IMR-90 (cell line): ENCODE results near the gene SLC1A7. TPM values are rescaled to one million over a fixed set of nuclear protein-coding genes. Genes with fewer than 3 reads are reported as not detected.

ENCODE experiments used
- ATAC-seq: fragments of 200-7000 bp; cut with Tn5 transposase; 2 replicates; pipeline ENCODE4 v1.9.1; 2020; ENCODE audit warnings: low read depth, mild to moderate bottlenecking, moderate library complexity
- BruUV-seq: library from RNA; stranded (reverse); fragments of 400-500 nt; replicated peaks from 2 replicates; lab custom pipeline; 2021; lab: Mats Ljungman, UMichigan
- CTCF ChIA-PET: fragments of 300-600 bp; formaldehyde crosslinking; extraction: SDS; loops from one replicate; lab custom pipeline; 2021; ENCODE audit warnings: antibody characterized with exemption; lab: Yijun Ruan, JAX
- POLR2A ChIA-PET: fragments of 300-600 bp; sonication (Branson Sonifier 250); formaldehyde crosslinking; loops from one replicate; lab custom pipeline; 2022; ENCODE audit warnings: antibody characterized with exemption; ENCODE audit not compliant: unreplicated experiment; lab: Charles Lee
- DNase-seq: peaks from one replicate; pipeline ENCODE4 v3.0.0; 2013
- H2AFZ ChIP-seq: replicated peaks from 2 replicates; pipeline ENCODE3; 2013; ENCODE audit warnings: low read length, mild to moderate bottlenecking; ENCODE audit not compliant: poor library complexity
- H2AK5ac ChIP-seq: 2 replicates; pipeline ENCODE4 v1.6.1; 2013; ENCODE audit warnings: low read depth, low read length, inconsistent platforms
- H2AK9ac ChIP-seq: replicated peaks from 2 replicates; pipeline ENCODE3; 2013; ENCODE audit warnings: mild to moderate bottlenecking, low read depth, low read length, moderate library complexity; ENCODE audit not compliant: poor library complexity
- H2BK120ac ChIP-seq: 2 replicates; pipeline ENCODE4 v1.6.1; 2013; ENCODE audit warnings: low read depth, low read length, inconsistent platforms
- H2BK15ac ChIP-seq: 3 replicates; pipeline ENCODE4 v1.6.1; 2013; ENCODE audit warnings: low read depth, low read length, inconsistent platforms
- H2BK20ac ChIP-seq: 2 replicates; pipeline ENCODE4 v1.6.1; 2013; ENCODE audit warnings: low read depth, mild to moderate bottlenecking, inconsistent platforms, low read length, moderate library complexity
- H2BK5ac ChIP-seq: 2 replicates; pipeline ENCODE4 v1.6.1; 2013; ENCODE audit warnings: mild to moderate bottlenecking, low read depth, low read length, inconsistent platforms; ENCODE audit not compliant: poor library complexity, severe bottlenecking
- H3K14ac ChIP-seq: replicated peaks from 2 replicates; pipeline ENCODE4 v1.6.1; 2013; ENCODE audit warnings: low read depth, low read length, inconsistent platforms
- H3K18ac ChIP-seq: 2 replicates; pipeline ENCODE4 v1.6.1; 2013; ENCODE audit warnings: low read depth, low read length, control low read depth
- H3K23ac ChIP-seq: 2 replicates; pipeline ENCODE4 v1.6.1; 2013; ENCODE audit warnings: low read depth, low read length, inconsistent platforms
- H3K27ac ChIP-seq: 2 replicates; pipeline ENCODE4 v1.5.1; 2013; ENCODE audit warnings: mild to moderate bottlenecking, control low read depth, low read length; ENCODE audit not compliant: insufficient read depth
- H3K27me3 ChIP-seq: 2 replicates; pipeline ENCODE4 v1.6.1; 2013; ENCODE audit warnings: low read length; ENCODE audit not compliant: control insufficient read depth, insufficient read depth
- H3K36me3 ChIP-seq: 2 replicates; pipeline ENCODE4 v1.6.1; 2013; ENCODE audit warnings: low read length, mixed read lengths; ENCODE audit not compliant: control insufficient read depth, insufficient read depth
- H3K4ac ChIP-seq: 2 replicates; pipeline ENCODE4 v1.6.1; 2013; ENCODE audit warnings: low read depth, low read length, inconsistent platforms
- H3K4me1 ChIP-seq: 2 replicates; pipeline ENCODE4 v1.6.1; 2013; ENCODE audit warnings: low read length, mixed read lengths; ENCODE audit not compliant: control insufficient read depth, insufficient read depth
- H3K4me2 ChIP-seq: 2 replicates; pipeline ENCODE4 v1.6.1; 2013; ENCODE audit warnings: low read depth, mild to moderate bottlenecking, control low read depth, low read length, moderate library complexity
- H3K4me3 ChIP-seq: 2 replicates; pipeline ENCODE4 v1.5.1; 2013; ENCODE audit warnings: low read depth, mild to moderate bottlenecking, control low read depth, low read length, moderate library complexity; ENCODE audit not compliant: insufficient read depth
- H3K56ac ChIP-seq: 2 replicates; pipeline ENCODE4 v1.6.1; 2013; ENCODE audit warnings: low read length, inconsistent platforms; ENCODE audit not compliant: insufficient read depth; ENCODE audit errors: extremely low read depth
- H3K79me1 ChIP-seq, 2 experiments: 2 replicates each; pipeline ENCODE4 v1.6.1; 2013; ENCODE audit warnings: low read length in 2 of 2, inconsistent platforms in 1 of 2, low read depth in 1 of 2
- H3K9ac ChIP-seq: 2 replicates; pipeline ENCODE4 v1.6.1; 2013; ENCODE audit warnings: low read depth, low read length, control low read depth
- H3K9me1 ChIP-seq: 2 replicates; pipeline ENCODE4 v1.6.1; 2013; ENCODE audit warnings: low read length, inconsistent platforms; ENCODE audit not compliant: insufficient read depth
- H3K9me3 ChIP-seq: 2 replicates; pipeline ENCODE4 v1.6.1; 2013; ENCODE audit warnings: low read length; ENCODE audit not compliant: control insufficient read depth, insufficient read depth
- H4K20me1 ChIP-seq: 2 replicates; pipeline ENCODE4 v1.6.1; 2013; ENCODE audit warnings: low read length, inconsistent platforms; ENCODE audit not compliant: insufficient read depth
- H4K5ac ChIP-seq: 2 replicates; pipeline ENCODE4 v1.6.1; 2013; ENCODE audit warnings: mild to moderate bottlenecking, low read depth, low read length, control low read depth
- H4K8ac ChIP-seq, 2 experiments: 2 replicates each; pipeline ENCODE4 v1.6.1; 2013; ENCODE audit warnings: low read depth in 2 of 2, low read length in 2 of 2, control low read depth in 1 of 2, inconsistent platforms in 1 of 2
- H4K91ac ChIP-seq: 2 replicates; pipeline ENCODE4 v1.6.1; 2013; ENCODE audit warnings: low read depth, low read length, inconsistent platforms; ENCODE audit not compliant: insufficient read depth
- BHLHE40 ChIP-seq: fragments of 150-350 bp; IDR thresholded peaks from 2 replicates; pipeline ENCODE4 v1.6.1; 2016; ENCODE audit warnings: mild to moderate bottlenecking, low read depth, low read length
- CEBPB ChIP-seq: IDR thresholded peaks from 2 replicates; pipeline ENCODE4 v1.6.1; 2012; ENCODE audit warnings: low read depth, low read length, improper control_type of control experiment
- CHD1 ChIP-seq: IDR thresholded peaks from 2 replicates; pipeline ENCODE4 v1.6.1; 2012; ENCODE audit warnings: low read depth, low read length, improper control_type of control experiment
- CTCF ChIP-seq: conservative IDR thresholded peaks from 2 replicates; pipeline ENCODE4 v1.5.1; 2012; ENCODE audit warnings: mild to moderate bottlenecking, low read depth, low read length, improper control_type of control experiment
- FOS ChIP-seq: fragments of 150-350 bp; IDR thresholded peaks from 2 replicates; pipeline ENCODE4 v1.6.1; 2016; ENCODE audit warnings: low read depth, low read length
- MAZ ChIP-seq: IDR thresholded peaks from 2 replicates; pipeline ENCODE4 v1.6.1; 2012; ENCODE audit warnings: low read depth, mild to moderate bottlenecking, low read length, improper control_type of control experiment, moderate library complexity, borderline replicate concordance
- RAD21 ChIP-seq: IDR thresholded peaks from 2 replicates; pipeline ENCODE4 v1.6.1; 2012; ENCODE audit warnings: low read length, improper control_type of control experiment
- RCOR1 ChIP-seq: IDR thresholded peaks from 2 replicates; pipeline ENCODE4 v1.6.1; 2012; ENCODE audit warnings: mild to moderate bottlenecking, low read length, improper control_type of control experiment; ENCODE audit not compliant: insufficient replicate concordance
- WGBS, 2 experiments: methylation state at CpG; one replicate each; pipeline versions ENCODE4 v1.1.5 to v1.1.7; 2013; ENCODE audit warnings: missing lambda C conversion rate in 2 of 2; ENCODE audit not compliant: insufficient read length in 1 of 2; ENCODE audit errors: extremely low coverage in 2 of 2; 5-methylcytosine and 5-hydroxymethylcytosine counted together
- dilution Hi-C: fragments of 300-500 bp; cut with HindIII; formaldehyde crosslinking; loops from one replicate; pipeline ENCODE4 v1.14.3; 2018; ENCODE audit warnings: low sequenced_read_pairs; ENCODE audit not compliant: unreplicated experiment
- in situ Hi-C: fragments of 300-500 bp; cut with MboI; formaldehyde crosslinking; loops from 3 replicates; pipeline ENCODE4 v1.14.3; 2019; ENCODE audit warnings: low sequenced_read_pairs, inconsistent platforms, mixed read lengths
- intact Hi-C: fragments of 100-400 bp; cut with micrococcal nuclease; formaldehyde crosslinking; loops from 2 replicates; pipeline ENCODE4 v1.10.0; 2022
- polyA plus RNA-seq, 3 experiments: library from polyadenylated mRNA; depleted of rRNA; stranded (reverse); fragments of >200 nt; gene quantifications; 2 replicates each; pipeline ENCODE4 v1.2.3, GENCODE V29; 2012; ENCODE audit warnings: low replicate concordance in 1 of 3
- total RNA-seq: library from RNA; depleted of rRNA; stranded (reverse); fragments of >200 nt; gene quantifications from 2 replicates; pipeline ENCODE4 v1.2.3, GENCODE V29; 2012
- TF ChIP-seq, protein P1 (sequence below): fragments of 150-350 bp; IDR thresholded peaks from 2 replicates; pipeline ENCODE4 v1.6.1; 2017; ENCODE audit warnings: mild to moderate bottlenecking, antibody characterized with exemption, low read length, low read depth

SLC1A7 gene
- total and polyA plus RNA-seq, 2 of the 4 experiments (the other 2 are of a cell fraction), result 0.05 TPM; not detected in 1

- intact Hi-C loops, result loop anchor here (2.0 kb wide), 1 partner anchor 26 kb away; no protein-coding TSS in a partner anchor
- TF ChIP-seq CTCF (no peak), CHD1 (no peak), BHLHE40 (peak; percentile 91), CEBPB (peak; percentile 59), RCOR1 (no peak), FOS (peak; percentile 22; the same call in 1 of the 2 replicates), MAZ (no peak), RAD21 (no peak)
- TF ChIP-seq, protein P1, sequence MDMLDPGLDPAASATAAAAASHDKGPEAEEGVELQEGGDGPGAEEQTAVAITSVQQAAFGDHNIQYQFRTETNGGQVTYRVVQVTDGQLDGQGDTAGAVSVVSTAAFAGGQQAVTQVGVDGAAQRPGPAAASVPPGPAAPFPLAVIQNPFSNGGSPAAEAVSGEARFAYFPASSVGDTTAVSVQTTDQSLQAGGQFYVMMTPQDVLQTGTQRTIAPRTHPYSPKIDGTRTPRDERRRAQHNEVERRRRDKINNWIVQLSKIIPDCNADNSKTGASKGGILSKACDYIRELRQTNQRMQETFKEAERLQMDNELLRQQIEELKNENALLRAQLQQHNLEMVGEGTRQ, result peak; percentile 96
- peak overlapping the region; percentile 96 for H3K18ac ChIP-seq
- peak overlapping the region; percentile 86 for H4K5ac ChIP-seq
- peak overlapping the region; percentile 97 for H3K14ac ChIP-seq
- H2BK5ac ChIP-seq, result peak overlapping the region; percentile 81
- no peaks in the 10 kb centered on the region for H3K79me1 ChIP-seq
- H2AFZ ChIP-seq, result peak overlapping the region; percentile 92
- H3K27me3 ChIP-seq, result no peaks in the 10 kb centered on the region
- H3K4me2 ChIP-seq, result peak overlapping the region; percentile 28
- H4K91ac ChIP-seq, result peak overlapping the region; percentile 99
- peaks cover 4% of the 10 kb centered on the region for H3K9me3 ChIP-seq
- H2AK9ac ChIP-seq, result peak overlapping the region; percentile 93
- peak overlapping the region; percentile 63 for H3K9ac ChIP-seq
- no peak overlapping the region for H3K4me3 ChIP-seq
- dilution Hi-C loops, result no loop called here
- H3K23ac ChIP-seq, result peak overlapping the region; percentile 96
- 17% methylated on average over 6 of the region's 23 CpGs; no CpG with 5 or more reads in 1 of the 2 experiments for WGBS, 2 experiments
- ChIA-PET CTCF (interaction anchor here (0.6 to 1.2 kb wide), 3 partner anchors 27 to 661 kb away, joined by 3 to 4 read pairs (median 3); no protein-coding TSS in a partner anchor), POLR2A (interaction anchor here (1.9 kb wide), 1 partner anchor 11 kb away, joined by 7 read pairs; no protein-coding TSS in a partner anchor)
- H2BK20ac ChIP-seq, result peak overlapping the region; percentile 99
- H3K56ac ChIP-seq, result peak overlapping the region; percentile 84
- no peaks in the 10 kb centered on the region for H3K36me3 ChIP-seq
- H2BK120ac ChIP-seq, result peak overlapping the region; percentile 99
- no TSS peak for BruUV-seq
- peak overlapping the region; percentile 100 for H3K4ac ChIP-seq
- peak; percentile 89 for DNase-seq
- H3K27ac ChIP-seq, result peak overlapping the region; percentile 92
- H3K4me1 ChIP-seq, result peaks cover 13% of the 10 kb centered on the region
- ATAC-seq, result peak; percentile 73
- H4K8ac ChIP-seq, result peak overlapping the region; percentile 91 to 93
- H2BK15ac ChIP-seq, result peak overlapping the region; percentile 96
- peaks cover 26% of the 10 kb centered on the region for H3K9me1 ChIP-seq
- peak overlapping the region; percentile 100 for H2AK5ac ChIP-seq
- in situ Hi-C loops, result no loop called here
- H4K20me1 ChIP-seq, result no peaks in the 10 kb centered on the region
Observed at GRCh38 chr1:53134961-53135734, 7.3 kb downstream of the SLC1A7 start.
